HCT116 (cell line): ENCODE data around the gene SH3PXD2A. TPM values are rescaled to one million over a fixed set of nuclear protein-coding genes. Genes with fewer than 3 reads are reported as not detected.

ENCODE experiments used
- ATAC-seq: fragments of 200-7000 bp; cut with Tn5 transposase; 2 replicates; pipeline ENCODE4 v1.9.1; 2020; ENCODE audit warnings: mild to moderate bottlenecking, moderate library complexity
- BruUV-seq: library from RNA; stranded (reverse); fragments of 400-500 nt; replicated peaks from 2 replicates; lab custom pipeline; 2021; lab: Mats Ljungman, UMichigan
- CTCF ChIA-PET: fragments of 300-600 bp; sonication (Branson Sonifier 250); formaldehyde crosslinking; loops from one replicate; lab custom pipeline; 2021; ENCODE audit warnings: antibody characterized with exemption; lab: Charles Lee
- POLR2A ChIA-PET: fragments of 300-600, 350-600 bp; sonication (Branson Sonifier 250); formaldehyde crosslinking; loops from one replicate; lab custom pipeline; 2021; ENCODE audit warnings: antibody characterized with exemption; lab: Charles Lee
- RAD21 ChIA-PET, 2 experiments: fragments of 300-600 bp; sonication (Branson Sonifier 250); formaldehyde crosslinking; loops; one replicate each; lab custom pipeline; 2023; ENCODE audit warnings: low total read pairs in 2 of 2; ENCODE audit not compliant: uncharacterized antibody in 2 of 2, unreplicated experiment in 2 of 2, low non-redundant PET in 1 of 2; lab: Charles Lee
- DNase-seq: peaks from one replicate; pipeline ENCODE4 v3.0.0-alpha.2; 2010; ENCODE audit warnings: low read depth, low spot score
- H2AFZ ChIP-seq: fragments of 200-600 bp; shearing (Covaris generic), sonication (generic); 2 replicates; pipeline ENCODE4 v1.6.1; 2017; ENCODE audit warnings: low read depth, mixed run types, mixed read lengths, antibody characterized with exemption, low read length; ENCODE audit not compliant: poor library complexity, severe bottlenecking
- H3K27ac ChIP-seq: 2 replicates; pipeline ENCODE4 v1.5.1; 2012; ENCODE audit warnings: low read depth, low read length
- H3K27me3 ChIP-seq: fragments of 200-600 bp; sonication (generic); 2 replicates; pipeline ENCODE4 v1.6.1; 2016; ENCODE audit warnings: mixed run types, low read length, mixed read lengths; ENCODE audit not compliant: insufficient read depth
- H3K36me3 ChIP-seq, 2 experiments: fragments of 200-500 bp in 1 of 2; fragments of 200-600 bp in 1 of 2; sonication (Bioruptor generic) in 1 of 2; sonication (generic) in 1 of 2; 2 replicates each; pipeline versions ENCODE4 v1.5.1 to v1.6.1; 2014 to 2016; ENCODE audit warnings: low read length in 2 of 2, inconsistent platforms in 1 of 2, mixed read lengths in 1 of 2, mixed run types in 1 of 2; ENCODE audit not compliant: insufficient read depth in 2 of 2, control insufficient read depth in 1 of 2
- H3K4me1 ChIP-seq, 2 experiments: fragments of 200-600 bp in 1 of 2; sonication (generic) in 1 of 2; 2 replicates each; pipeline versions ENCODE4 v1.5.1 to v1.6.1; 2012 to 2017; ENCODE audit warnings: low read length in 2 of 2, inconsistent platforms in 1 of 2, mild to moderate bottlenecking in 1 of 2, mixed read lengths in 1 of 2, mixed run types in 1 of 2, moderate library complexity in 1 of 2; ENCODE audit not compliant: insufficient read depth in 2 of 2, control insufficient read depth in 1 of 2
- H3K4me2 ChIP-seq: fragments of 200-600 bp; sonication (generic); 2 replicates; pipeline ENCODE4 v1.6.1; 2017; ENCODE audit warnings: mixed run types, low read length, mixed read lengths
- H3K4me3 ChIP-seq, 2 experiments: fragments of 200-600 bp in 1 of 2; sonication (generic) in 1 of 2; replicated peaks in 1 of 2; 2 replicates each; pipeline ENCODE4 v1.5.1; 2011 to 2016; ENCODE audit warnings: low read length in 2 of 2, control low read depth in 1 of 2, low read depth in 1 of 2, mild to moderate bottlenecking in 1 of 2, mixed read lengths in 1 of 2, mixed run types in 1 of 2
- H3K79me2 ChIP-seq: fragments of 200-600 bp; sonication (generic); 2 replicates; pipeline ENCODE4 v1.6.1; 2017; ENCODE audit warnings: mild to moderate bottlenecking, mixed run types, low read length, moderate library complexity, mixed read lengths; ENCODE audit not compliant: insufficient read depth
- H3K9ac ChIP-seq: fragments of 200-600 bp; sonication (generic); 2 replicates; pipeline ENCODE4 v1.6.1; 2016; ENCODE audit warnings: low read length, mixed read lengths
- H3K9me2 ChIP-seq: fragments of 200-600 bp; sonication (generic), shearing (Covaris generic); 2 replicates; pipeline ENCODE4 v1.6.1; 2017; ENCODE audit warnings: mixed run types, mild to moderate bottlenecking, moderate library complexity; ENCODE audit not compliant: insufficient read depth
- H3K9me3 ChIP-seq, 2 experiments: fragments of 200-500 bp in 1 of 2; fragments of 200-600 bp in 1 of 2; sonication (Bioruptor generic) in 1 of 2; sonication (generic) in 1 of 2; 2 replicates each; pipeline ENCODE4 v1.6.1; 2014 to 2017; ENCODE audit warnings: low read length in 2 of 2, mixed read lengths in 2 of 2, inconsistent platforms in 1 of 2, low read depth in 1 of 2, mild to moderate bottlenecking in 1 of 2, mixed run types in 1 of 2, moderate library complexity in 1 of 2; ENCODE audit not compliant: control insufficient read depth in 1 of 2, insufficient read depth in 1 of 2
- H4K20me1 ChIP-seq: fragments of 200-600 bp; sonication (generic), shearing (Covaris generic); 2 replicates; pipeline ENCODE4 v1.6.1; 2017; ENCODE audit warnings: mixed run types, mild to moderate bottlenecking, moderate library complexity; ENCODE audit not compliant: insufficient read depth
- ELF1 ChIP-seq: IDR thresholded peaks from 2 replicates; pipeline ENCODE4 v1.6.1; 2012; ENCODE audit warnings: low read depth, borderline replicate concordance
- MAX ChIP-seq: IDR thresholded peaks from 2 replicates; pipeline ENCODE4 v1.6.1; 2012
- RAD21 ChIP-seq: IDR thresholded peaks from 2 replicates; pipeline ENCODE4 v1.6.1; 2012; ENCODE audit warnings: low read depth, mild to moderate bottlenecking
- SIN3A ChIP-seq: IDR thresholded peaks from 2 replicates; pipeline ENCODE4 v1.6.1; 2012; ENCODE audit warnings: low read depth
- SP1 ChIP-seq: IDR thresholded peaks from 2 replicates; pipeline ENCODE4 v1.6.1; 2012; ENCODE audit warnings: low read depth
- ZBTB33 ChIP-seq: IDR thresholded peaks from 2 replicates; pipeline ENCODE4 v1.6.1; 2011; ENCODE audit warnings: mild to moderate bottlenecking, low read length, moderate library complexity; ENCODE audit not compliant: insufficient replicate concordance; ENCODE audit errors: extremely low read depth
- intact Hi-C: fragments of 100-400 bp; cut with micrococcal nuclease; formaldehyde crosslinking; loops from 2 replicates; pipeline ENCODE4 v1.10.0; 2022
- total RNA-seq: library from RNA; stranded (reverse); gene quantifications from one replicate; pipeline ENCODE4 v1.2.1, GENCODE V29; 2021; ENCODE audit not compliant: unreplicated experiment

SH3PXD2A gene
- total RNA-seq, 1 experiment from 2014 or later, result 8.7 TPM

- H3K36me3 ChIP-seq, result no peaks in the 10 kb centered on the region
- H3K27me3 ChIP-seq, result no peaks in the 10 kb centered on the region
- DNase-seq (no peak), ATAC-seq (no peak)
- no peaks in the 10 kb centered on the region for H3K4me1 ChIP-seq
- H3K27ac ChIP-seq, result no peak overlapping the region
- no peaks in the 10 kb centered on the region for H3K9me2 ChIP-seq
- ChIA-PET CTCF (interaction anchor here (2.1 kb wide), 1 partner anchor 13 kb away, joined by 6 read pairs; no protein-coding TSS in a partner anchor), RAD21 (no interaction called here), POLR2A (no interaction called here)
- H3K79me2 ChIP-seq, result no peaks in the 10 kb centered on the region
- no peak overlapping the region for H2AFZ ChIP-seq
- no peak overlapping the region for H3K4me2 ChIP-seq
- intact Hi-C loops, result no loop called here
- H4K20me1 ChIP-seq, result no peaks in the 10 kb centered on the region
- BruUV-seq, result no TSS peak
- TF ChIP-seq MAX (no peak), ELF1 (no peak), ZBTB33 (no peak), SP1 (no peak), SIN3A (no peak), RAD21 (no peak)
- no peak overlapping the region for H3K4me3 ChIP-seq
- H3K9me3 ChIP-seq, result no peaks in the 10 kb centered on the region
- H3K9ac ChIP-seq, result no peak overlapping the region
Measured at GRCh38 chr10:103835096-103836050, 20.0 kb downstream of the SH3PXD2A start.
